GM12864 (cell line): Measurements from ENCODE around the gene HOXD9.

Experiments used
- DNase-seq: peaks from one replicate; pipeline ENCODE4 v3.0.0-alpha.2; 2011; ENCODE audit warnings: low read depth
- H3K4me3 ChIP-seq: 2 replicates; pipeline ENCODE4 v1.5.1; 2011; ENCODE audit warnings: mild to moderate bottlenecking, low read depth, low read length, control low read depth
- CTCF ChIP-seq: IDR thresholded peaks from 2 replicates; pipeline ENCODE4 v1.5.1; 2011; ENCODE audit warnings: low read depth, mild to moderate bottlenecking, moderate library complexity, low read length, control low read depth, inconsistent platforms; ENCODE audit errors: missing control alignments

Gene HOXD9

GRCh38 chr2:176156301-176156806 lies 33.8 kb downstream of the HOXD9 start:
- no peak for DNase-seq
- TF ChIP-seq CTCF, result no peak
- H3K4me3 ChIP-seq, result no peak overlapping the region

GRCh38 chr2:176156807-176157498 lies 34.4 kb downstream of the HOXD9 start, which contains the start of gene HOXD3:
Gene HOXD3 (plus strand): TSS chr2:176157307. CDS start chr2:176169115, 11,808 bp downstream.
- H3K4me3 ChIP-seq, result no peak within 1 kb of the TSS
- no peak for DNase-seq
- no peak for TF ChIP-seq CTCF

- no peak overlapping the region for H3K4me3 ChIP-seq
- DNase-seq, result no peak
- TF ChIP-seq CTCF, result no peak
Observed at GRCh38 chr2:176157499-176158185, 35.1 kb downstream of the HOXD9 start.

- TF ChIP-seq CTCF, result no peak
- H3K4me3 ChIP-seq, result no peak overlapping the region
- no peak for DNase-seq
Observed at GRCh38 chr2:176158186-176158591, 35.7 kb downstream of the HOXD9 start.

GRCh38 chr2:176158855-176159662 lies 36.5 kb downstream of the HOXD9 start:
- TF ChIP-seq CTCF, result no peak
- H3K4me3 ChIP-seq, result no peak overlapping the region
- DNase-seq, result no peak

- DNase-seq, result no peak
- TF ChIP-seq CTCF, result no peak
- no peak overlapping the region for H3K4me3 ChIP-seq
Observed at GRCh38 chr2:176159663-176160250, 37.2 kb downstream of the HOXD9 start.
